Liver (tissue), 9 donors: ENCODE data around the gene ZNF423. TPM values are rescaled to one million over a fixed set of nuclear protein-coding genes. Genes with fewer than 3 reads are reported as not detected.

Source experiments
- DNase-seq: peaks from one replicate; pipeline ENCODE4 v3.0.0-alpha.2; 2017; ENCODE audit warnings: low spot score
- H3K27ac ChIP-seq, 2 donors: one replicate each; pipeline ENCODE4 v1.7.0; 2013; ENCODE audit warnings: inconsistent platforms in 2 of 2, low read length in 2 of 2, control low read depth in 1 of 2, low read depth in 1 of 2, mild to moderate bottlenecking in 1 of 2
- H3K27me3 ChIP-seq, 4 donors: one replicate each; pipeline versions ENCODE4 v1.6.1 to v1.7.0; 2013; ENCODE audit warnings: low read length in 3 of 4, inconsistent platforms in 1 of 4, mild to moderate bottlenecking in 1 of 4, moderate library complexity in 1 of 4; ENCODE audit not compliant: control insufficient read depth in 4 of 4, insufficient read depth in 4 of 4
- H3K36me3 ChIP-seq, 4 donors: one replicate each; pipeline versions ENCODE4 v1.6.1 to v1.7.0; 2013; ENCODE audit warnings: low read length in 3 of 4, mild to moderate bottlenecking in 3 of 4, low read depth in 1 of 4, moderate library complexity in 1 of 4; ENCODE audit not compliant: control insufficient read depth in 4 of 4, insufficient read depth in 3 of 4
- H3K4me1 ChIP-seq, 4 donors: one replicate each; pipeline versions ENCODE4 v1.6.1 to v1.7.0; 2013; ENCODE audit warnings: low read length in 3 of 4, mild to moderate bottlenecking in 3 of 4, moderate library complexity in 1 of 4; ENCODE audit not compliant: control insufficient read depth in 4 of 4, insufficient read depth in 4 of 4
- H3K4me3 ChIP-seq, 3 donors: one replicate each; pipeline versions ENCODE4 v1.6.1 to v1.7.0; 2013; ENCODE audit warnings: low read length in 3 of 3, control low read depth in 1 of 3, low read depth in 1 of 3, mild to moderate bottlenecking in 1 of 3
- H3K9ac ChIP-seq, 2 donors: one replicate each; pipeline ENCODE4 v1.7.0; 2013; ENCODE audit warnings: low read length in 2 of 2, mild to moderate bottlenecking in 2 of 2, moderate library complexity in 2 of 2, control low read depth in 1 of 2, low read depth in 1 of 2
- H3K9me3 ChIP-seq, 4 donors: one replicate each; pipeline versions ENCODE4 v1.6.1 to v1.7.0; 2013; ENCODE audit warnings: low read length in 3 of 4; ENCODE audit not compliant: control insufficient read depth in 4 of 4
- ATF3 ChIP-seq: IDR thresholded peaks from 2 replicates; pipeline ENCODE4 v1.6.1; 2016; ENCODE audit warnings: antibody characterized with exemption
- CTCF ChIP-seq: fragments of 150-350 bp; IDR thresholded peaks from 2 replicates; pipeline ENCODE4 v1.5.1; 2017; ENCODE audit warnings: improper control_type of control experiment, low read depth, low read length; ENCODE audit not compliant: missing input control
- EGR1 ChIP-seq, 2 donors: IDR thresholded peaks; 2 replicates each; pipeline ENCODE4 v1.6.1; 2016 to 2018; ENCODE audit warnings: antibody characterized with exemption in 2 of 2, low read depth in 2 of 2
- FOXA1 ChIP-seq: IDR thresholded peaks from 2 replicates; pipeline ENCODE4 v1.6.1; 2016; ENCODE audit warnings: antibody characterized with exemption
- FOXA2 ChIP-seq: IDR thresholded peaks from 2 replicates; pipeline ENCODE4 v1.6.1; 2016; ENCODE audit warnings: antibody characterized with exemption
- GABPA ChIP-seq, 2 donors: IDR thresholded peaks in 1 of 2; conservative IDR thresholded peaks in 1 of 2; 2 replicates each; pipeline ENCODE4 v1.6.1; 2016; ENCODE audit warnings: antibody characterized with exemption in 2 of 2, mild to moderate bottlenecking in 1 of 2, moderate library complexity in 1 of 2
- HNF4G ChIP-seq: IDR thresholded peaks from 2 replicates; pipeline ENCODE4 v1.6.1; 2016; ENCODE audit warnings: antibody characterized with exemption
- JUND ChIP-seq, 2 donors: IDR thresholded peaks; 2 replicates each; pipeline ENCODE4 v1.6.1; 2016; ENCODE audit warnings: antibody characterized with exemption in 2 of 2
- MAX ChIP-seq: IDR thresholded peaks from 2 replicates; pipeline ENCODE4 v1.6.1; 2016; ENCODE audit warnings: antibody characterized with exemption
- NR2F2 ChIP-seq: IDR thresholded peaks from 2 replicates; pipeline ENCODE4 v1.6.1; 2016; ENCODE audit warnings: antibody characterized with exemption
- RAD21 ChIP-seq, 2 donors: IDR thresholded peaks; 2 replicates each; pipeline ENCODE4 v1.6.1; 2016; ENCODE audit warnings: antibody characterized with exemption in 2 of 2, mild to moderate bottlenecking in 2 of 2
- REST ChIP-seq: IDR thresholded peaks from 2 replicates; pipeline ENCODE4 v1.6.1; 2016; ENCODE audit warnings: antibody characterized with exemption, mild to moderate bottlenecking
- RXRA ChIP-seq, 2 donors: IDR thresholded peaks; 2 replicates each; pipeline ENCODE4 v1.6.1; 2017 to 2018; ENCODE audit warnings: antibody characterized with exemption in 2 of 2, mild to moderate bottlenecking in 1 of 2
- SP1 ChIP-seq: IDR thresholded peaks from 2 replicates; pipeline ENCODE4 v1.6.1; 2018; ENCODE audit warnings: antibody characterized with exemption, mild to moderate bottlenecking
- TAF1 ChIP-seq: conservative IDR thresholded peaks from 2 replicates; pipeline ENCODE4 v1.6.1; 2016; ENCODE audit warnings: antibody characterized with exemption, mild to moderate bottlenecking
- YY1 ChIP-seq: IDR thresholded peaks from 2 replicates; pipeline ENCODE4 v1.6.1; 2016; ENCODE audit warnings: antibody characterized with exemption, mild to moderate bottlenecking
- ZBTB33 ChIP-seq: IDR thresholded peaks from 2 replicates; pipeline ENCODE4 v1.6.1; 2016; ENCODE audit warnings: antibody characterized with exemption
- WGBS: extraction: QIAGEN DNeasy Blood & Tissue Kit; methylation state at CpG from one replicate; pipeline ENCODE4 v1.1.7; 2013; 5-methylcytosine and 5-hydroxymethylcytosine counted together
- polyA plus RNA-seq, 2 donors: library from polyadenylated mRNA; stranded (reverse) in 1 of 2; unstranded in 1 of 2; fragments of 200-250 nt in 1 of 2; fragments of >200 nt in 1 of 2; fragmentation: Nextera tagmentation in 1 of 2; extraction: Ambion mirVana in 1 of 2; gene quantifications; one replicate each; pipeline versions ENCODE4 v1.2.1 to v1.2.3, GENCODE V29; 2013 to 2015
- total RNA-seq, 2 donors: library from RNA; depleted of rRNA; stranded (reverse); fragments of >200 nt; gene quantifications; one replicate each; pipeline ENCODE4 v1.2.3, GENCODE V29; 2014
- donor health status: healthy.
- donor health status: healthy.
- donor health status: healthy.
- donor health status: healthy.
- donor health status: healthy.

Gene ZNF423
- total and polyA plus RNA-seq, 4 donors = 0.24 to 1.6 (median 0.39) TPM

GRCh38 chr16:49515016-49515565, 340.8 kb downstream of the ZNF423 start:
- H3K27ac ChIP-seq = no peak overlapping the region
- H3K36me3 ChIP-seq = no peaks in the 10 kb centered on the region
- no peaks in the 10 kb centered on the region for H3K9me3 ChIP-seq
- no peak overlapping the region for H3K9ac ChIP-seq
- no peaks in the 10 kb centered on the region for H3K4me1 ChIP-seq
- DNase-seq = no peak
- 93% methylated on average over 11 of the region's 11 CpGs for WGBS
- TF ChIP-seq SP1 (no peak), GABPA (IDR thresholded peaks at IDR 0.05 in 1 of 2, conservative IDR thresholded peaks at IDR 0.05 in 1 of 2) (no peak), RXRA (IDR thresholded peaks at IDR 0.05) (no peak), TAF1 (no peak), FOXA1 (no peak), MAX (no peak), EGR1 (IDR thresholded peaks at IDR 0.05; ENCODE audit: low read depth in 2 of 2) (no peak), REST (no peak), FOXA2 (no peak), HNF4G (no peak), JUND (IDR thresholded peaks at IDR 0.05) (no peak), NR2F2 (no peak), RAD21 (IDR thresholded peaks at IDR 0.05) (no peak), ATF3 (no peak), YY1 (no peak), ZBTB33 (no peak), CTCF (no peak)
- no peak overlapping the region for H3K4me3 ChIP-seq
- H3K27me3 ChIP-seq = no peaks in the 10 kb centered on the region
